H1 (cell line): Measurements from ENCODE around the gene DISP1. TPM values are rescaled to one million over a fixed set of nuclear protein-coding genes. Genes with fewer than 3 reads are reported as not detected.

Source experiments
- CHD1 ChIP-seq: IDR thresholded peaks from 2 replicates; pipeline ENCODE4 v1.6.1; 2012; ENCODE audit warnings: low read depth, low read length, improper control_type of control experiment
- CHD7 ChIP-seq: fragments of 300-600 bp; sonication (generic); IDR thresholded peaks from 2 replicates; pipeline ENCODE4 v1.7.1; 2012; ENCODE audit warnings: low read length, moderate library complexity, mild to moderate bottlenecking, inconsistent platforms; ENCODE audit not compliant: insufficient replicate concordance
- CTCF ChIP-seq, 3 experiments: IDR thresholded peaks; 1 replicate in 2 of 3; 2 replicates in 1 of 3; pipeline versions ENCODE4 v1.5.1 to v1.6.1; 2011; ENCODE audit warnings: low read length in 3 of 3, mild to moderate bottlenecking in 3 of 3, inconsistent platforms in 2 of 3, low read depth in 1 of 3, moderate library complexity in 1 of 3; ENCODE audit not compliant: insufficient read depth in 1 of 3; ENCODE audit errors: control extremely low read depth in 1 of 3
- RNF2 ChIP-seq: fragments of 200-900, 300-1000 bp; sonication (generic); IDR thresholded peaks from 2 replicates; pipeline ENCODE4 v1.7.1; 2016; ENCODE audit warnings: borderline replicate concordance, low read depth, mild to moderate bottlenecking, antibody characterized with exemption, low read length; ENCODE audit not compliant: poor library complexity, severe bottlenecking; ENCODE audit errors: missing control alignments
- SP2 ChIP-seq: IDR thresholded peaks from 2 replicates; pipeline ENCODE4 v1.6.1; 2012; ENCODE audit warnings: mild to moderate bottlenecking, low read length, inconsistent platforms
- polyA plus RNA-seq, 7 experiments: library from polyadenylated mRNA; depleted of rRNA in 3 of 7; stranded (reverse) in 5 of 7; unstranded in 2 of 7; fragments of >200 nt in 5 of 7; fragments of 200-250 nt in 2 of 7; gene quantifications; 1 replicate in 5 of 7; 2 replicates in 1 of 7; 4 replicates in 1 of 7; pipeline versions ENCODE4 v1.2.1 to v1.2.3, GENCODE V29; 2011 to 2013; ENCODE audit warnings: missing spikeins in 2 of 7, mixed read lengths in 2 of 7
- total RNA-seq: library from RNA; stranded (reverse); fragmentation: NEBNext Ultra II Directional; extraction: Animal tissue kit (Norgen Biotek cat#: 25700); gene quantifications from 2 replicates; pipeline ENCODE4 v1.2.1, GENCODE V29; 2021

The DISP1 gene
- total and polyA plus RNA-seq, 2 of the 8 experiments (the other 6 are each of a cell fraction or from before 2014, with no cell fraction given) = 4.1 to 6.1 TPM

- TF ChIP-seq CHD7 (no peak), SP2 (no peak), CTCF (IDR thresholded peaks at IDR 0.05; ENCODE audit: control extremely low read depth in 1 of 3, insufficient read depth in 1 of 3, low read depth in 1 of 3, low read length in 3 of 3) (no peak), RNF2 (no peak), CHD1 (no peak)
Observed at GRCh38 chr1:222777463-222777862, 37.4 kb upstream of the DISP1 start (continued).
